GM23338 (cell line): Measurements from ENCODE around the gene ADRA2B.

ENCODE experiments used
- CREB1 ChIP-seq: fragments of 250-450 bp; sonication (Bioruptor Pico); IDR thresholded peaks from 2 replicates; pipeline ENCODE4 v1.5.0; 2020; ENCODE audit warnings: low read depth, mild to moderate bottlenecking, moderate library complexity
- EZH2 ChIP-seq: fragments of 200-600 bp; sonication (generic); IDR thresholded peaks from one replicate; pipeline ENCODE4 v1.8.0; 2017; ENCODE audit warnings: antibody characterized with exemption, mild to moderate bottlenecking, low read depth; ENCODE audit not compliant: unreplicated experiment
- EZH2phosphoT487 ChIP-seq: fragments of 200-600 bp; sonication (generic); IDR thresholded peaks from one replicate; pipeline ENCODE4 v1.8.1; 2018; ENCODE audit warnings: antibody characterized with exemption; ENCODE audit not compliant: unreplicated experiment
- JUNB ChIP-seq: IDR thresholded peaks from one replicate; pipeline ENCODE4 v1.6.1; 2016; ENCODE audit warnings: antibody characterized with exemption; ENCODE audit not compliant: unreplicated experiment
- POLR2AphosphoS5 ChIP-seq: IDR thresholded peaks from 2 replicates; pipeline ENCODE4 v1.6.1; 2016; ENCODE audit warnings: antibody characterized with exemption, low read depth
- TF ChIP-seq, protein P1 (sequence below), 2 experiments: fragments of 200-600 bp in 1 of 2; sonication (generic) in 1 of 2; conservative IDR thresholded peaks; 2 replicates each; pipeline versions ENCODE4 v1.5.1 to v1.6.1; 2016 to 2017; ENCODE audit warnings: antibody characterized with exemption in 2 of 2, low read depth in 2 of 2, mild to moderate bottlenecking in 2 of 2, moderate library complexity in 1 of 2
- TF ChIP-seq, protein P2 (sequence below): IDR thresholded peaks from 2 replicates; pipeline ENCODE4 v1.6.1; 2016; ENCODE audit warnings: antibody characterized with exemption
- TF ChIP-seq, protein P3 (sequence below): IDR thresholded peaks from one replicate; pipeline ENCODE4 v1.6.1; 2018; ENCODE audit warnings: antibody characterized with exemption; ENCODE audit not compliant: unreplicated experiment

DNA sequence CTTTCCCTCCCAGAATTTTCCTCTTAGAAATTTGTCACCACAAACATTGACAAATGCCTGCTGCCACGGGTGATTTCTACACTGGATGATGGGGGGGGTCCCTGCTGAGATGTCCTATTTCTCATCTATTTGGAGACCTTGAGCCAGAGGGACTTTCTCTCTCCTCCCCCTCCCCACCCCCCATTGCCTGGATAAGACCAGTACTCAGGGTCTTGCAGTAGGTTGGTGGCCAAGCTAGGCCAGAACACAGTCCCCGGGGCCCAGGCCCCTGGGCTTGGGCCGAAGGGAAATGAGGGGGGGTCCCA, 29.4 kb upstream of the ADRA2B start:
- TF ChIP-seq, protein P1, sequence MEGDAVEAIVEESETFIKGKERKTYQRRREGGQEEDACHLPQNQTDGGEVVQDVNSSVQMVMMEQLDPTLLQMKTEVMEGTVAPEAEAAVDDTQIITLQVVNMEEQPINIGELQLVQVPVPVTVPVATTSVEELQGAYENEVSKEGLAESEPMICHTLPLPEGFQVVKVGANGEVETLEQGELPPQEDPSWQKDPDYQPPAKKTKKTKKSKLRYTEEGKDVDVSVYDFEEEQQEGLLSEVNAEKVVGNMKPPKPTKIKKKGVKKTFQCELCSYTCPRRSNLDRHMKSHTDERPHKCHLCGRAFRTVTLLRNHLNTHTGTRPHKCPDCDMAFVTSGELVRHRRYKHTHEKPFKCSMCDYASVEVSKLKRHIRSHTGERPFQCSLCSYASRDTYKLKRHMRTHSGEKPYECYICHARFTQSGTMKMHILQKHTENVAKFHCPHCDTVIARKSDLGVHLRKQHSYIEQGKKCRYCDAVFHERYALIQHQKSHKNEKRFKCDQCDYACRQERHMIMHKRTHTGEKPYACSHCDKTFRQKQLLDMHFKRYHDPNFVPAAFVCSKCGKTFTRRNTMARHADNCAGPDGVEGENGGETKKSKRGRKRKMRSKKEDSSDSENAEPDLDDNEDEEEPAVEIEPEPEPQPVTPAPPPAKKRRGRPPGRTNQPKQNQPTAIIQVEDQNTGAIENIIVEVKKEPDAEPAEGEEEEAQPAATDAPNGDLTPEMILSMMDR (conservative IDR thresholded peaks at IDR 0.05; ENCODE audit: low read depth in 2 of 2): no peak
- TF ChIP-seq POLR2AphosphoS5: no peak
- TF ChIP-seq, protein P2, sequence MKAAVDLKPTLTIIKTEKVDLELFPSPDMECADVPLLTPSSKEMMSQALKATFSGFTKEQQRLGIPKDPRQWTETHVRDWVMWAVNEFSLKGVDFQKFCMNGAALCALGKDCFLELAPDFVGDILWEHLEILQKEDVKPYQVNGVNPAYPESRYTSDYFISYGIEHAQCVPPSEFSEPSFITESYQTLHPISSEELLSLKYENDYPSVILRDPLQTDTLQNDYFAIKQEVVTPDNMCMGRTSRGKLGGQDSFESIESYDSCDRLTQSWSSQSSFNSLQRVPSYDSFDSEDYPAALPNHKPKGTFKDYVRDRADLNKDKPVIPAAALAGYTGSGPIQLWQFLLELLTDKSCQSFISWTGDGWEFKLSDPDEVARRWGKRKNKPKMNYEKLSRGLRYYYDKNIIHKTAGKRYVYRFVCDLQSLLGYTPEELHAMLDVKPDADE: no peak
- TF ChIP-seq CREB1 (CRISPR knock-in tag): no peak
- TF ChIP-seq EZH2: peak; percentile 40
- TF ChIP-seq, protein P3, sequence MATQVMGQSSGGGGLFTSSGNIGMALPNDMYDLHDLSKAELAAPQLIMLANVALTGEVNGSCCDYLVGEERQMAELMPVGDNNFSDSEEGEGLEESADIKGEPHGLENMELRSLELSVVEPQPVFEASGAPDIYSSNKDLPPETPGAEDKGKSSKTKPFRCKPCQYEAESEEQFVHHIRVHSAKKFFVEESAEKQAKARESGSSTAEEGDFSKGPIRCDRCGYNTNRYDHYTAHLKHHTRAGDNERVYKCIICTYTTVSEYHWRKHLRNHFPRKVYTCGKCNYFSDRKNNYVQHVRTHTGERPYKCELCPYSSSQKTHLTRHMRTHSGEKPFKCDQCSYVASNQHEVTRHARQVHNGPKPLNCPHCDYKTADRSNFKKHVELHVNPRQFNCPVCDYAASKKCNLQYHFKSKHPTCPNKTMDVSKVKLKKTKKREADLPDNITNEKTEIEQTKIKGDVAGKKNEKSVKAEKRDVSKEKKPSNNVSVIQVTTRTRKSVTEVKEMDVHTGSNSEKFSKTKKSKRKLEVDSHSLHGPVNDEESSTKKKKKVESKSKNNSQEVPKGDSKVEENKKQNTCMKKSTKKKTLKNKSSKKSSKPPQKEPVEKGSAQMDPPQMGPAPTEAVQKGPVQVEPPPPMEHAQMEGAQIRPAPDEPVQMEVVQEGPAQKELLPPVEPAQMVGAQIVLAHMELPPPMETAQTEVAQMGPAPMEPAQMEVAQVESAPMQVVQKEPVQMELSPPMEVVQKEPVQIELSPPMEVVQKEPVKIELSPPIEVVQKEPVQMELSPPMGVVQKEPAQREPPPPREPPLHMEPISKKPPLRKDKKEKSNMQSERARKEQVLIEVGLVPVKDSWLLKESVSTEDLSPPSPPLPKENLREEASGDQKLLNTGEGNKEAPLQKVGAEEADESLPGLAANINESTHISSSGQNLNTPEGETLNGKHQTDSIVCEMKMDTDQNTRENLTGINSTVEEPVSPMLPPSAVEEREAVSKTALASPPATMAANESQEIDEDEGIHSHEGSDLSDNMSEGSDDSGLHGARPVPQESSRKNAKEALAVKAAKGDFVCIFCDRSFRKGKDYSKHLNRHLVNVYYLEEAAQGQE: no peak
- TF ChIP-seq JUNB: no peak
- TF ChIP-seq EZH2phosphoT487: no peak
